ENCODE measurements around the gene SLC25A40.

Gene SLC25A40

GRCh38 chr7:87806150-87806549 lies 70.0 kb downstream of the SLC25A40 start:
- no peak overlapping the region for H2AFZ ChIP-seq (ENCODE audit: low read depth)
- H3K79me2 ChIP-seq (ENCODE audit: insufficient read depth, low read depth): no peaks in the 10 kb centered on the region

GRCh38 chr7:87797798-87798403 lies 78.3 kb downstream of the SLC25A40 start:
- peak; percentile 81 for TF ChIP-seq CTCF (conservative IDR thresholded peaks at IDR 0.05; ENCODE audit: low read depth, low read length)
- Histone ChIP-seq H3K9ac (no peak overlapping the region), H4K20me1 (ENCODE audit: insufficient read depth) (no peaks in the 10 kb centered on the region), H3K27ac (no peak overlapping the region), H2AFZ (ENCODE audit: low read depth) (no peak overlapping the region), H3K4me1 (ENCODE audit: low read depth, poor library complexity, severe bottlenecking) (no peaks in the 10 kb centered on the region), H3K79me2 (ENCODE audit: insufficient read depth, low read depth) (no peaks in the 10 kb centered on the region), H3K4me2 (no peak overlapping the region), H3K27me3 (ENCODE audit: insufficient read depth, low read depth) (no peaks in the 10 kb centered on the region), H3K4me3 (IDR thresholded peaks at IDR 0.05; ENCODE audit: insufficient read depth, low read depth, low read length) (no peak overlapping the region), H3K36me3 (ENCODE audit: insufficient read depth) (no peaks in the 10 kb centered on the region)

More at GRCh38 chr7:87806150-87806549, 70.0 kb downstream of the SLC25A40 start:
- Histone ChIP-seq H3K4me2 (no peak overlapping the region), H3K4me1 (ENCODE audit: low read depth, poor library complexity, severe bottlenecking) (no peaks in the 10 kb centered on the region), H3K27me3 (ENCODE audit: insufficient read depth, low read depth) (no peaks in the 10 kb centered on the region), H4K20me1 (ENCODE audit: insufficient read depth) (no peaks in the 10 kb centered on the region), H3K36me3 (ENCODE audit: insufficient read depth) (no peaks in the 10 kb centered on the region), H3K9ac (no peak overlapping the region), H3K4me3 (IDR thresholded peaks at IDR 0.05; ENCODE audit: insufficient read depth, low read depth, low read length) (no peak overlapping the region), H3K27ac (no peak overlapping the region)
- TF ChIP-seq CTCF (conservative IDR thresholded peaks at IDR 0.05; ENCODE audit: low read depth, low read length): no peak

- H3K9ac ChIP-seq: no peak overlapping the region
- no peaks in the 10 kb centered on the region for H3K4me1 ChIP-seq (ENCODE audit: low read depth, poor library complexity, severe bottlenecking)
- H3K36me3 ChIP-seq (ENCODE audit: insufficient read depth): no peaks in the 10 kb centered on the region
- H3K4me2 ChIP-seq: no peak overlapping the region
- no peak for TF ChIP-seq CTCF (conservative IDR thresholded peaks at IDR 0.05; ENCODE audit: low read depth, low read length)
- H3K27ac ChIP-seq: no peak overlapping the region
- no peaks in the 10 kb centered on the region for H3K79me2 ChIP-seq (ENCODE audit: insufficient read depth, low read depth)
- H4K20me1 ChIP-seq (ENCODE audit: insufficient read depth): no peaks in the 10 kb centered on the region
- no peak overlapping the region for H2AFZ ChIP-seq (ENCODE audit: low read depth)
- no peak overlapping the region for H3K4me3 ChIP-seq (IDR thresholded peaks at IDR 0.05; ENCODE audit: insufficient read depth, low read depth, low read length)
- H3K27me3 ChIP-seq (ENCODE audit: insufficient read depth, low read depth): no peaks in the 10 kb centered on the region
These were observed 78.8 kb downstream of the SLC25A40 start for GRCh38 chr7:87797395-87797794.

- H3K27me3 ChIP-seq (ENCODE audit: insufficient read depth, low read depth): no peaks in the 10 kb centered on the region
- H3K36me3 ChIP-seq (ENCODE audit: insufficient read depth): no peaks in the 10 kb centered on the region
- H3K4me1 ChIP-seq (ENCODE audit: low read depth, poor library complexity, severe bottlenecking): peaks cover 6% of the 10 kb centered on the region
- no peak overlapping the region for H3K4me3 ChIP-seq (IDR thresholded peaks at IDR 0.05; ENCODE audit: insufficient read depth, low read depth, low read length)
- no peak for TF ChIP-seq CTCF (conservative IDR thresholded peaks at IDR 0.05; ENCODE audit: low read depth, low read length)
- no peaks in the 10 kb centered on the region for H4K20me1 ChIP-seq (ENCODE audit: insufficient read depth)
- H3K4me2 ChIP-seq: no peak overlapping the region
- no peak overlapping the region for H3K27ac ChIP-seq
- no peak overlapping the region for H3K9ac ChIP-seq
- no peak overlapping the region for H2AFZ ChIP-seq (ENCODE audit: low read depth)
- H3K79me2 ChIP-seq (ENCODE audit: insufficient read depth, low read depth): no peaks in the 10 kb centered on the region
These were observed 90.7 kb downstream of the SLC25A40 start for GRCh38 chr7:87785368-87785995.
